CD4-positive, alpha-beta T cell treated with Interferon alpha-2 for 1 hour (primary cell): Measurements from ENCODE around the gene CTTN.
A peak's percentile ranks its signal among the peaks of the same experiment; 100 is the strongest.

Experiments
- DNase-seq, 2 donors: peaks; one replicate each; pipeline ENCODE4 v3.0.0-alpha.2; 2020 to 2022

Gene CTTN

DNA sequence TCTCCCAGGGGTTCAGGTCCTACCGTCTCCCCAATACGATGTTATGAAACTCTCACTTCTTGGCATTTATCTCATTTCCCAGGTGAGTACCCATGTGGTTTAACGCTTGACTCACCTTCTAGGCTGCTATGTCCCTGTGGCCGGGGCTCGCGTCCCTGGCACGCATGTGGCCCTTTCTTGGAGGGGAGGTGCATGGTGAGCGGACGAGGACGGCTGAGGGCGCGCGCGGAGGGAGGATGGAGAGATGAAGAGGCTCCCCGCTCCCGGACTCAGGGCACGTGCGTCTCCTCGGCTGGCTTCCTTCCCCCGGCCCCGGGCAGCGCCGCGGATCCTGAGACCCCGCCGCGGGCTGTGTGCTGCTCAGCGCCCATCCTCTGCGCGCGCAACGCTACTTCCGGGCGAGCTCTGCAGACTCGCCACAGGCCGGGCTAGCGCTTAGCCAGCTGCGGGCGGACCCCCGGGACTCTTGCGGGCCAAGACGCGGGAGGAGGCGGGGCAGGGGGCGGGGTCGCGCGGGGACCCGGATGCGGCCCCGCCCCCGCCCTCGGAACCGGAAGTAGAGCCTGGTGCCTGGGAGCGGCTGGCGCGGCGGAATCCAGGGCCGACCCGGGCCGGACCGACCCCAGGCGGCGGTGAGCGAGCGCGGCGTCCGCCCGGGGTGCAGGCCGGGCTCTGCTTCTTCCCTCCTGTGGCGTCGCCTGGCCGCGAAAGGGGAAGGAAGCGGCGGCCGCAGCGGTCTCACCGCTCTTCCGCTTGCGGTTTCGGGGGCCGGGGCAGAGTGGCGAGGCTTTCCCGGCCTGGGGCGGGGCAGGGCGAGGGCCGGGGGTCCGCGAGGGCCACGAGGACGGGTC, at the start of gene CTTN:
CTTN (plus strand) TSS at position 547 of the 851 bp plus-strand sequence. CDS start 8,769 bp downstream, outside the sequence.
- peak; percentile 55 to 64 for DNase-seq

DNA sequence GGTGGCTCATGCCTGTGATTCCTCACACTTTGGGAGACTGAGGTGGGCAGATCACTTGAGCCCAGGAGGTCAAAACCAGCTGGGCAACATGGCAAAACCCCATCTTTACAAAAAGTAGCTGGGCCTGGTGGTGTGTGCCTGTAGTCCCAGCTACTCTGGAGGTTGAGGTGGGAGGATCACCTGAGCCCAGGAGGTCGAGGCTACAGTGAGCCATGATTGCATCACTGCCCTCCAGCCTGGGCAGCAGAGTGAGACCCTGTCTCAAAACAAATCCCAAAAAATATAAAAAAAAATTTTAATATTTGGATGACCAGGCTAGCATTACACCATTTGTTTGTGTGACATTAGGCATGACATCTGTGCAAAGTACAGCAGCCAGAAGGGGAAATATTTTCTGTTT, 49.7 kb upstream of the CTTN start:
- DNase-seq, result no peak

DNA sequence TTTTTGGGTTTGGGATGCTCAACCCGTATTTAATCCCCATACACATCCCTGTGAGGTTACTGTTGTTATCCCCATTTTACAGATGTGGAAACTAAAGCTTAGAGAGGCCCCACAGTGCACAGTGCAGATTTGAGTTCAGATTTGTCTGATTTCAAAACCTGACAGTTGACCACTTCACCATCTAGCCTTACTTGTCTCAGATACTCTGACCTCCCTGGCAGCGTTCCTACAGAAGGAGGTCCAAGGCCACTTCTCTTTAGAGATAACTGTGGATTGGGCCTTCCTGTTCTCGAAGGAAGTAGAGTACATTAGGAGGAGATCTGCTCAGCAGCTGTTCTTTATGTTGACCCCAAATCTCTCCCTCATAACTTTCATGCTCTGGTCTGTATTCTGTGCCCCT, 46.7 kb upstream of the CTTN start:
- no peak for DNase-seq

DNA sequence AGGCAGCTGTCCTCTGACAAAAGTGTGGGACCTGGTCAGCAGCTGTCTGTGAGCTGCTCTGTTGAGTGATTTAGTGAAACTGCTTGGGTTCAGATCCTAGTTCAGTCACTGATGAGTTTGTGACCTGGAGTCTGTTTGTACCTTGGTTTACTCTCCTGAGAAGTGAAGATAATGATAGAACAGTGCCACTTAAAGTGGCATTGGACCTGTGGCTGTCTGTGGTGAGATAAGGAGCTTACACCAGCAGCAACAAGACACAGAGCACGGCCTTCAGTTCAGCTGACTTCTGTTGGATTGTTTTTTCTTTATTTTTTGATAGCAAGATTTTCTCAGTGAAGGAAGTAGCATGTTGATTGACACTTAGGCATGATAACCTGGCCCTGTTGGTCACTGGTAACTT, 46.2 kb upstream of the CTTN start:
- DNase-seq, result no peak

DNA sequence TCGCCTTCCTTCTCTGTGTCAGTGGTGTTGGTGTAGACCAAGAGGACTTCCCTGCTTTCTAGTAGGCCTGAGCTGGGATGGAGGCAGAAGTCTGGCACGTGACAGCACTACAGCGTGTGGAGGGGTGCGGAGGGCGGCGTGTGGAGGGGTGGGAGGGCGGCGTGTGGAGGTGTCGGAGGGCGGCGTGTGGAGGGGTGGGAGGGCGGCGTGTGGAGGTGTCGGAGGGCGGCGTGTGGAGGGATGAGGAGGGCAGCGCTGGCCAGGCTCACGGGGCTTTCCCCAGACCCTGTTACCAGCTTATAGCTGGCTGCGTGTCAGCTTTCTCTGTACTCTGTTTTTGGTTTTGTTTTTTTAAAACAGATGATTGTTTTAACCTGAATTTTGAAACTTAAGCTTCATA, 45.7 kb upstream of the CTTN start:
- peak in 1 of 2 donors; percentile 5 for DNase-seq

DNA sequence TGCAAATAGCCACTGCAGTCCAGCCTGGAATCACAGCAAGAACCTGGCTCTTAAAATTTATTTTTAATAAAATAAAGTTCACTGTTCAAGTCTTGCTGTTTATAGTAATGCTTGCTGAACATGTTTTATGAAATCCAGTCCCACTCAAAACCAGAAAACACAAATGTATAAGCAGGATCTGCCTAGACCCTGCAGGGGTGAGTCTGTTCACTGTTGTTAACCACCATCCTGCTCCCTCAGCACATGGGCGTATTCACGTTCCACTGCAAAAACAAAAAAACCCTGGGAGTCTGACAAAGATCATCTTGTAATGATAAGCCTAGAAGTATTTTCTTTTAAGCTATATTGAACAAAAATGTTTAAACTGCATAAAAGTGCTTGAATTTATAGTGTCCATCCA, 45.0 kb upstream of the CTTN start:
- no peak for DNase-seq

DNA sequence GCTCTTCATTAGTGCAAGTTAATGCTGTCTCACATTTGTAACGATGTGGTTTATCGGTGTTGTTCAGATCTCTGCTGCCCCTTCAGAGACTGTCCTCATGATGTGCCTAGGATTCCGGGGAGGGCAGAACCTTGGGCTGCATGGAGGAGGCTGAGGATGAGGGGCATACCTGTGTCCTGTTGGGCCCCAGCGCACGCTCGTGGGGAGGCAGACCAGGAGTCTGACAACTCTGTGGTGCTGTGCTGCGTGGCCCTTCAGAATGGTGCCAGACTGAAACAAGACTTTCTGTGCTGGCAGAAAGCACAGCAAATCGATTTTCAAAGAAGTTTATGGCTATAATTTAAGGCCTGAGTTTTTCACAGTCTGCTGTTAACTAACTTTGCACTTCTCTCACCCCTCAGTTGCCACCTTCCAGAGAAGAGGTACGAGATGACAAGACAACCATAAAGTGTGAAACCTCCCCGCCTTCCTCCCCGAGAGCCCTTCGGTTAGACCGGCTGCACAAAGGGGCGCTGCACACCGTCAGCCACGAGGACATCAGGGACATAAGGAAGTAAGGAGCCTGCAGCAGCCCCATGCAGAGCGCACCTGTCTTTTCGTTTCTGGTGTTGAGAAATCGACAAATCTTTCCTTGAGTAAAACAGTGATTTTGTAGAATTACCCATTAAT, 44.3 kb upstream of the CTTN start:
- peak in 1 of 2 donors; percentile 8 for DNase-seq

DNA sequence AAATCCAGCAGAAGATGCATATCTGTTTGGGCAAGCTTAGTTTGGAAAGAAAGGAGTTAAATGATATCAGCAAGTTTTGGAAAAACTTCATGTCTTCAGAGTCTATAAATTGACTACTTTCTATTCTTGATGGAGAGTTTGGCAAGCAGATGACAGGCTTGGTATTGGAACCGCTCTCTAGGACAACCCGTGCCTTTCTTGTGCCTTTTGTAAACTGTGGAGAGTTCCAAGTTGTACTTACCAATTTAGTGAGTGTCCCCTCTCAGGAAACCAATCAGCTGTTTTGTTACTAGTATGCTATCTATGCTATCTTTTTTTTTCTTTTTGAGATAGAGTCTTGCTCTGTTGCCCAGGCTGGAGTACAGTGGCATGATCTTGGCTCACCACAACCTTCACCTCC, 43.7 kb upstream of the CTTN start:
- no peak for DNase-seq

DNA sequence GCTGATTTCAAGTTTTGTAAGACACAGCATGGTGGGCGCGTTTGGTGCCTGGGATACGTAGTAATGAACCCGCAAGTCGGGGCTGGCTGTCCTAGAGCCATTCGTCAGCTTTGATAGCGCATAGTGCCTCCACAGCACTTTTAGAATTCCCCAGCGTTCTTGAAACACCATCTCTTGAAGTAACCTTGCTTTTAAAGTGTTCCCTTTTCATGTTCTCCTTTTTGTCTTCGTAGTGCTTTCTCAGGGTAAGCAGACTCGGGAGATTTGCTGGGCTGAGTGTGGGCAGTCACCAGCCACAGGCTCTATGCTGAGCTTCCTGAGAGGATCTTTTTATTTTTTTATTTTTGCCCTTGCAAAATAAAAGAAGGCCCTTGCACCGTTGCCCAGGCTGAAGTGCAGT, 39.6 kb upstream of the CTTN start:
- no peak for DNase-seq

DNA sequence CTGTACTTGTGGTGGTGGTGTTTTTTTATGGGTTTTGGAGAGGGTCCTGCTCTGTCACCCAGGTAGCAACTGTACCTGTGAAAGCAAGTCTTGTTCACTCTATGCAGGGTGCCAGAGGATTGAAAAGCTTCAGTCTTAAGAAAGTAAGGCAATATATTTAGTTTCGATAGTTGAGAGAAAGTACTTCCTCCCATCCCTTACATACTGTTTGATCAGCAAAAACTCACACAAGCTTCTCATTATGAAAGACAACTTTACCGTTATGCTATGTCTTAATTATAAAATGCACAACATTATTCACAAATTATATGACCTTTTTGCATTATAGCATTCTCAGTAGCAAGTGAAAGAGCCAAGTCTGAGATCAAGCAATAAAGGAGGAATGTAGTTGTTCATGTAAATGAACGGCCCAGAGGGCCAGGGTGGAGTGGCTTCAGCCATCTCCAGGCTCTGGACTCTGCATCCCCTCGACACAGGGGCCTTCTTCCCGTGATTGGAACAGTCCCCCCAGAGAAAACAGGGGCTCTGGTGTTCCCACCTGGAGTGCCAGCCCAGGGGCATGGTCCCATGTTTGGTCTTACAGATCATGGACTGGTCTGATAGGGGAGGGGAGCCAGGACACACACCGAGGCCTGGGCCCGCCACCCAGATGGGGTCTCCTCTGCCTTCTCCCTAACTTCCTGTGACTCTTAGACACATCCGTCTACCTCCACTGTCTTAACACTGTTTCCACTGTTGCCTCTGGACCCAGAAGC, 38.7 kb upstream of the CTTN start:
- no peak for DNase-seq

DNA sequence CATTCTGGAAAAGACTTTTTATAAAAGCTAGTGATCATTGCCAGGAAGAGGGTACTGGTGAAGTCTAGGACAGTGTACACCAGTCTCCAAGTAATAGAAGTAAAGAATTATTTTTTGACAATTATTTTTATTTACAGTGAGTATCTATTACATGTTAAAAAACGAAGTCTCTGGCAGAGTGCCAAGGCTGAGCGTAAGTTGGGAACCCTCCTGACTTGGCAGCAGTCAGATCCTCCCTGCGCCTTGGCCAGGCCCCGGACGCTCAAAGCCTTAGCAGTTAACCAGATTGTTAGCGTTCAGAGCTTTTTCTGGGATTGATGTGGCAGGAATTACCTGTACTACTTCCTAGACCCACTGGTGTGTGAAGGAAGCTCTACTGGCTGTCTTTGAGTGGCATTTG, 38.1 kb upstream of the CTTN start:
- DNase-seq, result no peak

DNA sequence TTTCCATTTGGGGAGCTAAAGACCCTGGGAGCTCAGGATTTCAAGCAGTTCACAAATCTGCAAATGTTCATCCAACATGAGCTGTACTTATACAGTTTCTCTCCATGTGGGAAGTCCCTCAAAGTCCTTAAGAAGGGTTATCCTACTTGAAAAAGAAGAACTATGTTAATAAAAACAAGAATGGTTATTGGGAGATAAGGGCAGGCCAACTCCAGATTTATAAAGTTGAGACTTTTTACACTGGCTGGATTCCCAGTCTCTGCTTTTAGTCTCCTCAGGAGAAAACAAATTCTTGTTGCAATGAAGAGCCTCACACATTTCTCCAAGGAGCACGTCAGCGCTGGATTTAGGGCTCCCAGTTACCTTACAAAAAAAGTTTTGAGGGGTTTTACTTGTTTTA, 34.2 kb upstream of the CTTN start:
- DNase-seq, result no peak

DNA sequence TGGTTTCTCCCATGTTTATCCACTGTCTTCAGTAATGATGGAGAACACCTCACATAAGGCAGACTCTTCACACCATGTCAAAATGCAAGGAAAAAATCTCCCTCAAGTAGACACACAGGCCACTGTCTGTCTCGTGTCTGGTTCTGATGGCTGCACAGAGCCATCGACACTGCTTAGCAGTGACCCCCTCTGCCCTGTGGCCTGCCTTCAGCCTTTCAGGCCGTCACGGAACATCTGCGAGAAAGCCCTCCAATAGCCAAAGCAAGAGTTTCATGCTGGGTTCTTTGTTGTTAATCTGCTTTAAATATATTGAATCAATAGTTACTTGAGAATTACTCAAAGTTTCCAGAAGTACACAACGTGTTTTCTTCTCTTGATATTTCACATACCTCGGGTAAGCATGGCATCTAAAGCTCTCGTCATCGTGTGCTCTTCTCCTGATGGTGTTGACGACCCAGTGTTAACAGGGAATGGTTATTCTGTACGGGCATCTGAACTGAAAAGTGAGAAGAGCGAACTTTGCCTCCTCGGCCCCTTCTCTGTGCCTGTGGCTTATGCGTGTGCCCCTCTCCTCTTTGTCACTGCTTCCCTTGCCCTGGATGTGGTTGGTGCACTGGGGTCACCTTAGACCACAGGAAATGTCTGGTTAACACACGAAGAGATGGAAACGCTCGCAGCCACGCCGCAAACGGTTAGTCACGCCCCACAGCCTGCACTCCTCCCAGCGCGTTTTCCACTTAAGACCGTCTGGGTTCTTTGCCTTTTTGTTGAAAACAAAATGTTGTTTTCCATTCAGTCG, 33.4 kb upstream of the CTTN start:
- DNase-seq, result peak; percentile 16 to 52

DNA sequence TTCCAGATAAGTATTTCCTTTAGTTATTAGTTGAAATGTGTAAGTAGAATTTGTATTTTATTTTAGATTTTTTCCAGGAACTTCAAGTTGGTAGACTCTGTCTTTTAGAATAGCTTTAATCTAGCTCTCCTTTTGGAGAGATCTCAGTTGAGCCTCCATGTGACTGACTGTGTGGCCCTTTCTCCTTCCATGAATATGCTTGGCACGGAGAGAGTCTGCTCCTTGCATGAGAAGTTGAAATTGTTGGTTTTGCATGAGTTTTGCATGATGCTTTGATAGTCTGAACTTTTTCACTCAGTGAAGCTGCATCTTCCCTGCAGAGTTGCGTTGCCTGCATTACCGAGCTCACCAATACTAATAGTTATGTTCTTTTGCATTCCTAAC, 32.8 kb upstream of the CTTN start:
- no peak for DNase-seq

DNA sequence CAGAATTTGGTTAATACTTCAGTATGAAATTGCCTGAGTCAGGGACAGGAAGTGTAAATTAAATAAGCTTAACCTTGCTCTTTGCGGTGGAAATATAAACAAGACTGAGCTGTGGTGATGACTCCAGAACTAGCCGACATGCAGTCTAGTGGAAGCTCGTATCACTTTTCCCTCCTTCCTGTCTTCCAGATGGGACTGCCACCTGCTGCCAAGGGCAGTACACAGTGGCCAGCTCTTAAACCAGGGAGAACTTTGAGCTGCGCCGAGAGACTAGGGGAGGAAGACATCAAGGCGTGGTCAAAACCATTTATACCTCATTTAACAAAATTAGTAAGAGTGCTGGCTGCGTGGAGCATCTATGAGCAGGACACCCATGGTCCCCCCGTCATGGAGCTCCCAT, 31.3 kb upstream of the CTTN start:
- no peak for DNase-seq

DNA sequence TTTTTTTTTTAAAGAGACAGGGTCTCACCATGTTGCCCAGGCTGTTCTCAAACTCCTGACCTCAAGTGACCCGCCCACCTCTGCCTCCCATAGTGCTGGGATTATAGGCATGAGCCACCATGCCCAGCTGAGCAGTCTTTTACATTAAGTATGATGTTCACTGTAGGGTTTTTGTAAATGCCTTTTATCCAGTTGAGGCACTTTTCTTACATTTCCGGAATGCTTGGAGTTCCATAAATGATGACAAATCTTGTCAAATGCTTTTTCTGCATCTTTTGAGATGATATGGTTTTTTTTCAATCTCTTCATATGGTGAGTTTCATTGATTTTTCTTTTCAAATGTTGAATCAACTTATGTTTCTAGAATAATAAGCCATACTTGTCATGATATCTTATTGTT, 29.4 kb upstream of the CTTN start:
- no peak for DNase-seq

DNA sequence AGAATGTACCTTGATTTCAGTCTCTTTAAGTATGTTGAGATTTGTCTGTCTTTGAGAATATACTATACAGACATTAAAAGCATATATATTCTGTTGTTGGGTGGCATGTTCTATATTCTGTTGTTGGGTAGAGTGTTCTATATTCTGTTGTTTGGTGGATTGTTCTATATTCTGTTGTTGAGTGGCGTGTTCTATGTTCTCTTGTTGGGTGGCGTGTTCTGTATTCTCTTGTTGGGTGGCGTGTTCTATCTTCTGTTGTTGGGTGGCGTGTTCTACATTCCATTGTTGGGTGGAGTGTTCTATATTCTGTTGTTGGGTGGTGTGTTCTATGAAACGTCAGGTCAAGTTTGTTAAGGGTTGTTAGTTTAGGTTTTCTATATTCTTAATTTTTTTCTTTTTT, 27.1 kb upstream of the CTTN start:
- DNase-seq, result no peak

DNA sequence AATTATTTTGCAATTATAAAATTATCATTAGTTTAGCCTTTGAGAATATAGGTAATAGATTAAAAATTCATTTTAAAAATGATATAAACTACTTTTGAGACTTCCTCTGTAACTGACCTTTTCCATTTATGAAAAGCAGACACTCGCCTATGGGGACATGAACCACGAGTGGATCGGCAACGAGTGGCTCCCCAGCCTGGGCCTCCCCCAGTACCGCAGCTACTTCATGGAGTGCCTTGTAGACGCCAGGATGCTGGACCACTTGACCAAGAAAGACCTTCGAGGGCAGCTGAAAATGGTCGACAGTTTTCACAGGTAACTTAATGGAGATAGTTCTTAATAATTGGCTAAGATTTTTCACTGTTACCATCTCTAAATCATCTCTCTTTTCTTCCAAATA, 26.3 kb upstream of the CTTN start:
- no peak for DNase-seq

DNA sequence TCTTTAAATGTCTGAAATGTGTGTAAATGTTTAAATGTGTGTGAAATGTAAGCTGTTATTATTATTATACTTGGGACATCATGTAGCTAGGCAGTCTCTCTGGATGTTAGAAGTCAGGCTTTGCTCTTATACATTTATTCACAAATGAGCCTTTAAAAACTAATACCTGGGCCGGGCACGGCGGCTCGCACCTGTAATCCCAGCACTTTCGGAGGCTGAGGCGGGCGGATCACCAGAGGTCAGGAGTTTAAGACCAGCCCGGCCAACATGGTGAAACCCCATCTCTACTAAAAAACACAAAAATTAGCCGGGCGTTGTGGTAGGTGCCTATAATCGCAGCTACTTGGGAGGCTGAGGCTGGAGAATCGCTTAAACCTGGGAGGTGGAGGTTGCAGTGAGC, 21.7 kb upstream of the CTTN start:
- DNase-seq, result no peak

DNA sequence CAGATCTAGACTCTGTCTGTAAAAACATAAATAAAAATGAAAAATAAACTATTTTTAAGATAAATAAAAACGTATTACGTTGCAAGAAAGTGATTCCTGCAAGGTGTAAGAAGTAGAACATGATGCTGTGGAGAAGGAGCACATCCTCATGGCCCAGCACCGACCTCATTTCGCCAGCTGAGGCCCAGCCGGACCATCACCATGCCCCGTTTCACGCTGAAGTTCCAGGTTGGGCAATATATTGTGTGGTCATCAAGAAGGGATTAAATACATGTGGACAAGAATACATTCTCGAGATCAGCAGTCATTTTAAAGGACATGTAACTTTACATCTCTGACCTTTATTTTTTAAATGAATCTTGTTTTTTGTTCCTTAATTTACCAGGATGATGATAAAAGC, 20.7 kb upstream of the CTTN start:
- DNase-seq, result no peak

DNA sequence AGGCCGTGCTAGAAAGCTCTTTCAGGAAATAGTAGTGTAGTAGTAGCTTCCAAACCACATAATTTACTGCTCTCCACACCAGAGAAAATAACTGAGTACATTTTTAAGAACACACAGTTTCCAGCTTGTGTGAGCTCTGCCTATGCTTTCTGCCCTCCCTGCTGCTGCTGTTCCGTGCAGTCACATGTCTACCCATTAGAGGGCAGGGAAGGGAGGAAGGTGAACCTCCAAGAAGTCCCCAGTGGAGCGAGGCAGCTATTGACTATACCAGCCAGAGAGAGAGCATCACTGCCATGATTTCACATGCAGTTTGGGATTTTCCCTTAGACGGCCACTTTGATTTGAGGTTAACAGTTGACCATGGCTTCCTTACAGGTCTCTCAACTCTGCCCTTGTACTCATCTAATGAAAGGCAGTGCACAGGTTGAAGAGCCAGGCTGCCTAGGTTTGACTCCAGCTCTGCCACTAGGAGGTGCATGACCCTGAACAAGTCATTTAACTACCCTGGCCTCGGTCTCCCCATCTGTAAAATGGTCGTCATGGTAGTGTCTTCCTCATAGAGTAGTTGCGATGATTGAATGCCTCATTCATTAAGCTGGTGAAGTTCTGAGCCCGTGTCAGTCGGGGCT, 19.7 kb upstream of the CTTN start:
- no peak for DNase-seq

DNA sequence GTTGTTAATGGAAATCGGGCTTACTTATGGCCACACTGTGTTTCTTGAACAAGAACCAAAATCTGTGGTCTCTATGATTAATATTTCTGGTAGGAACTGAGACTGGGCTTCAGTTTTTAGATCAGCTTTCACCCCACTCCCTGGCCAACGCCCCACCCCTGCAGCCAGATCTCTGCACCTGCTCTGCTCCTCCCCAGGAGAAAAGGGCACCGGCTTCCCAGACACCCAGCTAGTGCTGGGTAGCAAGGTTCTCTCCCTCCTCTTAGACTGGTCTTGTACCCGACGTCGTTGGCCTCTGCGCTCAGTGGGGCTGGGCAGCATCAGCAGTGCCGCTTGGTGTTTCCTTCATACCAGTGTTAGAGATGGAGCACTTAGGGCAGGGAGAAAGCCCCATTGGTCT, 17.0 kb upstream of the CTTN start:
- DNase-seq, result no peak
